NAMALWA (cell line): ENCODE data around the gene ZNF823.
"Not testable (repeated sequence)": the region's sequence is repeated elsewhere in the genome, so short reads cannot be mapped to it uniquely, and the experiment has no call there.

ENCODE experiments used
- DNase-seq: peaks from one replicate; pipeline ENCODE4 v3.0.0-alpha.2; 2015; ENCODE audit warnings: low spot score

Gene ZNF823

DNA sequence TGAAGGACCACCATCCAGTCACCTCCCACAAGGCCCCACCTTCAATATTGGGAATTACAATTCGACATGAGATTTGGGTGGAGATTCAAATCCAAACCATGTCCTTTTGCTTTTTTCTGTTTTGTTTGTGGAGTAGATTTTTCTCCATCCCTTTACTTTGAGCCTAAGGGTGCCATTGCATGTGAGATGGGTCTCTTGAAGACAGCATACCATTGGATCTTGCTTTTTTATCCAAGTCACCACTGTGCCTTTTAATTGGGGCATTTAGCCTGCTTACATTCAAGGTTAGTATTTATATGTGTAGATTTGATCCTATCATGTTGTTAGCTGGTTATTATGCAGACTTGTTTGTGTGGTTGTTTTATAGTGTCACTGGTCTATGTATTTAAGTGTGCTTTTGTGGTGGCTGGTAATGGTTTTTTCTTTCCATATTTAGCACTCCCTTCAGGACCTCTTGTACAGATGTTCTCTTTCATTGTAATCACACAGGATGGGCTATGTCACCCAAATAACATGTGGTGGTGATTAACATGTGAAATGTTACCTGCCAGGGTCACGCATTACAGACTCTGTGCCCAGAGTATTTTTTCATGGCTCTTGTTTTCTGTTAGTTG lies 58.0 kb downstream of the ZNF823 start:
- DNase-seq = no peak

DNA sequence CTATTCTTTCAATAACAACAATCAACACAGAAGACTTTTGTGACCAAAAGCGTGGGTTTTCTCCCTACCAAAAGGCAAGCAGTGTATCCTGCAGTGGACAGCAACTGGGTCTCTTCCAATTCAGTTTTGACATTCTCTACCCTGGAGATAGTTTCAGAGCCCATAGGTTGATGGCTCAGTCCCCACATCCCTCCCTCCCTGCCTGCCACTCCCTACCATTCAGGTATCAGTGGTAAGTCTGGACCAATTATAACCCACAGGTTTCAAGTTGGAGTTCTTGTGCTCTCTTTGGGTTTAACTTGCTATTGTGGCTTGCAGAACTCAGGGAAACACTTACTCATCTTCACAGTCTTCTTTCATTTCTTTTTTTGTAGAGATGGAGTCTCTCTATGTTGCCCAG lies 60.2 kb downstream of the ZNF823 start:
- no peak for DNase-seq

DNA sequence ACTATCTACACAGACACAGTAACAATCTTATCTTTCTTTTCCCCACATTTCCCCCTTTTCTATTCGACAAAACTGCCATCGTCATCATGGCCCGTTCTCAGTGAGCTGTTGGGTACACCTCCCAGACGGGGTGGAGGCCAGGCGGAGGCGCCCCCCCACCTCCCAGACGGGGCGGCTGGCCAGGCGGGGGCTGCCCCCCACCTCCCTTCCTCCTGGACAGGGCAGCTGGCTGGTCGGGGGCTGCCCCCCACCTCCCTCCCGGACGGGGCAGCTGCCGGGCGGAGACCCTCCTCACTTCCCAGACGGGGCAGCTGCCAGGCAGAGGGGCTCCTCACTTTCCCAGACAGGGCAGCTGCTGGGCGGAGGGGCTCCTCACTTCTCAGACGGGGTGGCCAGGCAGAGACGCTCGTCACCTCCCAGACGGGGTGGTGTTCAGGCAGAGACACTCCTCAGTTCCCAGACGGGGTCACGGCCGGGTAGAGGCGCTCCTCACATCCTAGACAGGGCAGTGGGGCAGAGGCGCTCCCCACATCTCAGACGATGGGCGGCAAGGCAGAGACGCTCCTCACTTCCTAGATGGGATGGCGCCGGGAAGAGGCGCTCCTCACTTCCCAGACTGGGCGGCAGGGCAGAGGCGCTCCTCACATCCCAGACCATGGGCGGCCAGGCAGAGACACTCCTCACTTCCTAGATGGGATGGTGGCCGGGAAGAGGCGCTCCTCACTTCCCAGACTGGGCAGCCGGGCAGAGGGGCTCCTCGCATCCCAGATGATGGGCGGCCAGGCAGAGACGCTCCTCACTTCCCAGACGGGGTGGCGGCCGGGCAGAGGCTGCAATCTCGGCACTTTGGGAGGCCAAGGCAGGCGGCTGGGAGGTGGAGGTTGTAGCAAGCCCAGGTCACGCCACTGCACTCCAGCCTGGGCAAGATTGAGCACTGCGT lies 61.8 kb downstream of the ZNF823 start:
- not testable (repeated sequence) for DNase-seq

DNA sequence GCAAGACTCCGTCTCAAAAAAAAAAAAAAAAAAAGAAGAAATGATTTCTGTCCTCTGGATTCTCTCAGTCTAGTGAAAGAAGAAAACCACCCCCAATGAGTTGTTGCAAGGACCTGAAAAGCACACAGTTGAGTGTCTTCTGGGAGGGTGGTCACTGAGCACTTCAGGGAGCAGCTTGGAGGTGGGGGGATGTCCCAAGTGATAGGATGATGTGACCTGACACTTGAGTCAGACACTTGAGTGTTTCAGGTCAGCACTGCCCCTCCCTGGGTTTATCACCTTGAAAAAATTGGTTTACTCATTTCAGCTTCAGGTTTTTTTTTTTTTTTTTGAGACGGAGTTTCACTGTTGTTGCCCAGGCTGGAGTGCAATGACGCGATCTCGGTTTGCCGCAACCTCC lies 63.2 kb downstream of the ZNF823 start:
- no peak for DNase-seq

DNA sequence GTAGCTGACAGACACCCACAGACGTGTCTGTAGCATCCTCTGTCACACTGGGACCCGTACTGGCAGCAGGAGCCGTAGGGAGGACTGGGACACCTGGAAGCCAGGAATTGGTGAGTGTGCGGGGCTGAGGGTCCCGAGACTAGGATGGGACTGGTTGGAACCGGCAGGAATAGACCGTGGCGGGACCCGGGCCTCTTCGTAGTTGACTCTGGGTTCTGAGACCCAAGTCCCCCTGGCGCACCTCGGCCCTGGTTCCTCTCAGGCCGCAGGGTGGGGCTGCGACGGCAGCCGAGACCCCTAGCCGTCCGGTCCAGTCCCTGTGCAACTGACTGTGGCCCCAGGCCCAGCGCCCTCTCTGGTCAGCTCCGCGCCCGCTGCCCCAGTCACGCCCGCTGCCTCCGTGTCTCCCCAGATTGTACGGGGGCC lies 64.7 kb downstream of the ZNF823 start:
- no peak for DNase-seq

DNA sequence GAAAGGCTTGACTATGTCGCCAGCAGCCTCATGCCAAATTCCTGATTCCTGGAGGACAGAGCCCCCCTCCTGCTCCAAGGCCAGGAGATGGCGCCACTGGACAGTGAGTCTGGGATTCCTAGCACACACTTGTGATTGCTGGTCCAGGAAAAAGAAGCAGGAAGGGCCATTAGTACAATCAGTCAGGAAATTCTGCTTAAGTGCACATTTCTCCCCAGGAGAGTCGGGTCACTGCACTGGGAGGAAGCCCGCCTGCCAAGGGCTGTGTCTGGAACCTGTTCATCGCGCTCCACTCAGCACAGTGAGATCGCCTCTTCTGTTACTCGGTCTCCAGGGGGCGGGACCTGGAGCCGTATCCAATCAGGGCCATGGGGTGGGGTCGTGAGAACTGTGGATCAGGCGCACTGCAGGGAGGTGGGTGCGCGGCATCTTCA lies 65.1 kb downstream of the ZNF823 start:
- no peak for DNase-seq
